CD4-positive, alpha-beta memory T cell (primary cell): Measurements from ENCODE around the gene DOCK3. TPM values are rescaled to one million over a fixed set of nuclear protein-coding genes. Genes with fewer than 3 reads are reported as not detected.

Experiments
- CTCF ChIA-PET: fragments of 350-600 bp; sonication (Branson Sonifier 250); formaldehyde crosslinking; loops from one replicate; lab custom pipeline; 2021; ENCODE audit warnings: inconsistent platforms; ENCODE audit not compliant: partially characterized antibody; lab: Charles Lee
- POLR2A ChIA-PET: fragments of 350-600 bp; sonication (Branson Sonifier 250); formaldehyde crosslinking; loops from one replicate; lab custom pipeline; 2021; ENCODE audit not compliant: partially characterized antibody; lab: Charles Lee
- DNase-seq, 5 donors: peaks; one replicate each; pipeline versions ENCODE4 v3.0.0 to v3.0.0-alpha.2; 2020 to 2022; ENCODE audit warnings: mixed read lengths in 1 of 5
- H3K27ac ChIP-seq: one replicate; pipeline ENCODE4 v1.7.0; 2013; ENCODE audit warnings: low read depth, low read length
- H3K27me3 ChIP-seq: 2 replicates; pipeline ENCODE4 v1.7.0; 2013; ENCODE audit warnings: mild to moderate bottlenecking, low read length, moderate library complexity; ENCODE audit not compliant: insufficient read depth
- H3K36me3 ChIP-seq: 2 replicates; pipeline ENCODE4 v1.7.0; 2013; ENCODE audit warnings: mild to moderate bottlenecking, low read length, moderate library complexity; ENCODE audit not compliant: insufficient read depth
- H3K4me1 ChIP-seq: 2 replicates; pipeline ENCODE4 v1.7.0; 2013; ENCODE audit warnings: mild to moderate bottlenecking, low read length, moderate library complexity; ENCODE audit not compliant: insufficient read depth
- H3K4me3 ChIP-seq, 2 donors: one replicate each; pipeline ENCODE4 v1.7.0; 2013; ENCODE audit warnings: low read length in 2 of 2, mild to moderate bottlenecking in 1 of 2
- H3K9me3 ChIP-seq, 2 donors: one replicate each; pipeline ENCODE4 v1.7.0; 2013; ENCODE audit warnings: low read length in 2 of 2, control low read depth in 1 of 2; ENCODE audit not compliant: control insufficient read depth in 1 of 2
- H3K27ac Mint-ChIP-seq, 7 donors: one replicate each; pipeline ENCODE4 v1.8.0; 2020 to 2021; ENCODE audit warnings: mixed read lengths in 7 of 7, mild to moderate bottlenecking in 6 of 7, inconsistent platforms in 3 of 7, moderate library complexity in 3 of 7
- H3K27me3 Mint-ChIP-seq, 2 donors: one replicate each; pipeline ENCODE4 v1.8.0; 2020 to 2021; ENCODE audit warnings: mixed read lengths in 2 of 2
- H3K36me3 Mint-ChIP-seq, 2 donors: one replicate each; pipeline ENCODE4 v1.8.0; 2020 to 2021; ENCODE audit warnings: mixed read lengths in 2 of 2, inconsistent platforms in 1 of 2, mild to moderate bottlenecking in 1 of 2
- H3K4me1 Mint-ChIP-seq, 4 donors: one replicate each; pipeline ENCODE4 v1.8.0; 2020 to 2021; ENCODE audit warnings: mixed read lengths in 4 of 4, mild to moderate bottlenecking in 1 of 4
- H3K4me3 Mint-ChIP-seq, 8 donors: one replicate each; pipeline ENCODE4 v1.8.0; 2020 to 2021; ENCODE audit warnings: mixed read lengths in 8 of 8, mild to moderate bottlenecking in 7 of 8, moderate library complexity in 6 of 8, inconsistent platforms in 3 of 8
- H3K9me3 Mint-ChIP-seq, 8 donors: one replicate each; pipeline ENCODE4 v1.8.0; 2020 to 2021; ENCODE audit warnings: mixed read lengths in 8 of 8, mild to moderate bottlenecking in 5 of 8, inconsistent platforms in 3 of 8, moderate library complexity in 1 of 8
- intact Hi-C: fragments of 100-400 bp; cut with micrococcal nuclease; formaldehyde crosslinking; loops from one replicate; pipeline ENCODE4 v1.15.1; 2023
- polyA plus RNA-seq, 2 donors: library from polyadenylated mRNA; unstranded; fragments of 300-500 nt; fragmentation: Illumina TruSeq; gene quantifications; one replicate each; pipeline ENCODE4 v1.2.3, GENCODE V29; 2021
- total RNA-seq, 2 experiments: library from RNA; stranded (reverse); gene quantifications; one replicate each; pipeline ENCODE4 v1.2.3, GENCODE V29; 2021

Gene DOCK3
- total and polyA plus RNA-seq, 4 experiments from 2014 or later, result 0.04 to 2.6 (median 1.3) TPM

DNA sequence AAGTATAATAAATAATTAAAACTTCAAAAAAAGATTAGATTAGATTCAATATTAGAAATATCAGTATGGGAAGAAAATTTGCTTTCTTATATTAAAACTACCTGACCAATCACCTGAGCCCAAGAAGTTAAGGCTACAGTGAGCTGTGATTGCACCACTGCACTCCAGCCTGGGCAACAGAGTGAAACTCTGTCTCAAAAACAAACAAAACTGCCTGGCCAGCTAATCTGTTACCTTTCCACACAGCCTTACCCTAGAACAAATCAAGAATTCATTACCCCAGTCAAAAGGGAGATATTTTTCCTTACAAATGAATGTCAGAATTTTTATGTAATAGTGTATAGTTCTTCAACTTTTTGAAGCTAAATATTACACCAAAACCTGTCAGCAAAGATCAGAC, 593.4 kb downstream of the DOCK3 start:
- no peaks in the 10 kb centered on the region for H3K9me3 ChIP-seq
- Mint-ChIP-seq H3K4me3 (no peak overlapping the region), H3K36me3 (peaks cover 1 to 4% of the 10 kb centered on the region in 2 donors), H3K27ac (no peak overlapping the region), H3K9me3 (peaks cover 0 to 17% (median 10%) of the 10 kb centered on the region in 8 donors), H3K4me1 (peaks cover 12 to 23% (median 14%) of the 10 kb centered on the region in 4 donors), H3K27me3 (peaks cover 1 to 4% of the 10 kb centered on the region in 2 donors)
- intact Hi-C loops, result no loop called here
- H3K36me3 ChIP-seq, result no peaks in the 10 kb centered on the region
- H3K4me1 ChIP-seq, result peaks cover 24% of the 10 kb centered on the region
- H3K27me3 ChIP-seq, result no peaks in the 10 kb centered on the region
- CTCF ChIA-PET, result no interaction called here
- H3K4me3 ChIP-seq, result no peak overlapping the region
- no peak for DNase-seq
- H3K27ac ChIP-seq, result no peak overlapping the region
- POLR2A ChIA-PET, result no interaction called here

DNA sequence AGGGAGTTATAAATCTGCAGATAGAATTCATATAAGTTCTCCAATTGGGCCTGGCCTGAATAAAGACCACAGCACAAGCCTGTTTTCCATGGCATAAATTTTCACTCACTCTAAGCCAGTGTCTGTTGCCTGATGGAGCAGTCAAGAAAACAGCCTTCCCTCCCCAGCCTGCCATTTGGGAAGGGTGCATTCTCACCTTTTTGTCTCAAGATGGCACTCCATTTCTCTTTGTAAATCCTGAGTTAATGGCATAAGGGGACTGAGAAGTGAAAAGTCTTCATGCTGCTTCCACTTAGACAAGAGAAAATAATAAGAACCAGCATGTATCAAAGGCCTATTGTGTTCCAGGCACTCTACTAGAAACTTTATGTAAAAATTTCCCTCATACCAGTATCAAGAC, 594.7 kb downstream of the DOCK3 start:
- CTCF ChIA-PET, result interaction anchor here (1.0 kb wide), 1 partner anchor 298 kb away, joined by 4 read pairs; no protein-coding TSS in a partner anchor
- intact Hi-C loops, result no loop called here
- Histone ChIP-seq H3K27me3 (no peaks in the 10 kb centered on the region), H3K4me3 (no peak overlapping the region), H3K27ac (no peak overlapping the region), H3K4me1 (peaks cover 24% of the 10 kb centered on the region), H3K36me3 (no peaks in the 10 kb centered on the region), H3K9me3 (no peaks in the 10 kb centered on the region)
- peak overlapping the region in 1 of 7 donors; percentile 16 for H3K27ac Mint-ChIP-seq
- POLR2A ChIA-PET, result no interaction called here
- peaks cover 12 to 23% (median 14%) of the 10 kb centered on the region in 4 donors for H3K4me1 Mint-ChIP-seq
- DNase-seq, result no peak
- H3K36me3 Mint-ChIP-seq, result no peaks in the 10 kb centered on the region
- peaks cover 0 to 17% (median 8%) of the 10 kb centered on the region in 8 donors for H3K9me3 Mint-ChIP-seq
- H3K4me3 Mint-ChIP-seq, result no peak overlapping the region
- H3K27me3 Mint-ChIP-seq, result peaks cover 0 to 1% of the 10 kb centered on the region in 2 donors

DNA sequence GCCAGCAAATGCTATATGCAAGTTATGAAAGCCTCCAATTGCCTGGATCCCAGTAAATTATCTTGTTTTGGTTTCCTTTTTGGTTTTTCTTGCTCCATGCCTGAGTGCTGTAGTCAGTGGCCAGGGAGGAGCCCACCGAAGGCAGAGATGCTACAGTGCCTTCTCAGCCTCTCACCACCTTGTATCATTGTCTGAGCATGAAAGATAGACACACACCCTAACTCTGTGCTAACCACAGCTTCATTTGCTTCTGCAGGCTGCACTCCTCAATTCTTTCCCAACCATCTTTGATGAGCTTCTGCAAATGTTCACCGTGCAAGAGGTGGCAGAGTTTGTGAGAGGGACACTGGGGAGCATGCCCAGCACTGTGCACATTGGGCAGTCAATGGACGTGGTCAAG, 595.8 kb downstream of the DOCK3 start:
- no peak overlapping the region for H3K4me3 ChIP-seq
- no peaks in the 10 kb centered on the region for H3K36me3 ChIP-seq
- H3K9me3 ChIP-seq, result no peaks in the 10 kb centered on the region
- peaks cover 14 to 23% (median 15%) of the 10 kb centered on the region in 4 donors for H3K4me1 Mint-ChIP-seq
- H3K27me3 ChIP-seq, result no peaks in the 10 kb centered on the region
- H3K9me3 Mint-ChIP-seq, result peaks cover 0 to 12% (median 6%) of the 10 kb centered on the region in 8 donors
- intact Hi-C loops, result no loop called here
- no peak for DNase-seq
- H3K4me1 ChIP-seq, result peaks cover 24% of the 10 kb centered on the region
- H3K27me3 Mint-ChIP-seq, result no peaks in the 10 kb centered on the region
- peak overlapping the region in 5 of 7 donors; percentile 3 to 93 (median 68) for H3K27ac Mint-ChIP-seq
- POLR2A ChIA-PET, result no interaction called here
- H3K4me3 Mint-ChIP-seq, result peak overlapping the region; percentile 16 to 82 (median 57)
- CTCF ChIA-PET, result no interaction called here
- no peak overlapping the region for H3K27ac ChIP-seq
- no peaks in the 10 kb centered on the region for H3K36me3 Mint-ChIP-seq

DNA sequence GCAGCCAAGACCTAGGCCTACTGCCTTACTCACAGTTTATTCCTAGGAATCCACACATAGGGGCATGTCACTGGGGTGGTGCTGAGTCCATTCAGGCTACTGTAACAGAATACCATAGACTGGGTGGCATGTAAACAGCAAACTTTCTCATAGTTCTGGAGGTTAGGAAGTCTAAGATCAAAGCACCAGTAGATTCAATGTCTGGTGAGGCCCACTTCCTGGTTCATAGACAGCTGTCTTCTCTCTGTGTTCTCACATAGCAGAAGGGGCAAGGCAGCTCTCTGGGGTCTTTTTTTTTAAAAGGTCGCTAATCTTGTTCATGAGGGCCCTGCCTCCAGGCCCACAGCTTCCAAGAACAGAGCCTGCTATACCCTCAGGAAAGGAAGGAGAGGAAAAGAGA, 596.4 kb downstream of the DOCK3 start:
- no peaks in the 10 kb centered on the region for H3K9me3 ChIP-seq
- Mint-ChIP-seq H3K36me3 (no peaks in the 10 kb centered on the region), H3K27ac (peak overlapping the region; percentile 3 to 93 (median 79)), H3K27me3 (no peaks in the 10 kb centered on the region), H3K9me3 (peaks cover 0 to 8% (median 1%) of the 10 kb centered on the region in 8 donors), H3K4me3 (peak overlapping the region; percentile 16 to 82 (median 56)), H3K4me1 (peaks cover 14 to 23% (median 15%) of the 10 kb centered on the region in 4 donors)
- H3K4me3 ChIP-seq, result no peak overlapping the region
- DNase-seq, result peak in 3 of 5 donors; percentile 10 to 17 (median 16)
- no peak overlapping the region for H3K27ac ChIP-seq
- H3K36me3 ChIP-seq, result no peaks in the 10 kb centered on the region
- POLR2A ChIA-PET, result no interaction called here
- H3K27me3 ChIP-seq, result no peaks in the 10 kb centered on the region
- intact Hi-C loops, result no loop called here
- peaks cover 24% of the 10 kb centered on the region for H3K4me1 ChIP-seq
- CTCF ChIA-PET, result interaction anchor here (0.9 kb wide), 1 partner anchor 655 kb away, joined by 3 read pairs; no protein-coding TSS in a partner anchor

DNA sequence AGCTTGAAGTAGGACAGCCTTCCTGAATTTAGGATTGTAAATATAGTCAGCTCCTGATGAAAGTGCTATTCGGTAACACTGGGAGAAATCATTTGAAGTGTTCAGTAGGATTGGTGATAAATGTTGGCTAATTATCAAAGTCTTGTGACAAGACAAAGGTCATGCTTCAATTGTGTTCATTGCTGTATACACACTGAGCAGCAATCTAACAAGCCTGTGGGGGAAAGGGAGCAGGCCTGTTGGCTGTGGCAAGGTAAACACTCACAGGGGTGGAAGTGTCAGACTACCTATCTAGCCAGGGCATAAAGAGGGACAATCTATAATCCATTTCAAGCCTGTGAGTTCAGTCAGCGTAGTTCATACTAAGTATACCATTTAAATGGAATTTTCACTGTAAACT, 599.3 kb downstream of the DOCK3 start:
- peaks cover 0 to 1% of the 10 kb centered on the region in 2 donors for H3K27me3 Mint-ChIP-seq
- Histone ChIP-seq H3K36me3 (no peaks in the 10 kb centered on the region), H3K27ac (no peak overlapping the region), H3K4me1 (peaks cover 24% of the 10 kb centered on the region), H3K9me3 (no peaks in the 10 kb centered on the region), H3K4me3 (no peak overlapping the region), H3K27me3 (no peaks in the 10 kb centered on the region)
- no peak overlapping the region for H3K27ac Mint-ChIP-seq
- H3K36me3 Mint-ChIP-seq, result no peaks in the 10 kb centered on the region
- intact Hi-C loops, result no loop called here
- POLR2A ChIA-PET, result no interaction called here
- no peaks in the 10 kb centered on the region for H3K9me3 Mint-ChIP-seq
- CTCF ChIA-PET, result interaction anchor here (3.7 kb wide), 1 partner anchor 302 kb away, joined by 14 read pairs; no protein-coding TSS in a partner anchor
- DNase-seq, result no peak
- H3K4me1 Mint-ChIP-seq, result peaks cover 14 to 23% (median 15%) of the 10 kb centered on the region in 4 donors
- H3K4me3 Mint-ChIP-seq, result no peak overlapping the region

DNA sequence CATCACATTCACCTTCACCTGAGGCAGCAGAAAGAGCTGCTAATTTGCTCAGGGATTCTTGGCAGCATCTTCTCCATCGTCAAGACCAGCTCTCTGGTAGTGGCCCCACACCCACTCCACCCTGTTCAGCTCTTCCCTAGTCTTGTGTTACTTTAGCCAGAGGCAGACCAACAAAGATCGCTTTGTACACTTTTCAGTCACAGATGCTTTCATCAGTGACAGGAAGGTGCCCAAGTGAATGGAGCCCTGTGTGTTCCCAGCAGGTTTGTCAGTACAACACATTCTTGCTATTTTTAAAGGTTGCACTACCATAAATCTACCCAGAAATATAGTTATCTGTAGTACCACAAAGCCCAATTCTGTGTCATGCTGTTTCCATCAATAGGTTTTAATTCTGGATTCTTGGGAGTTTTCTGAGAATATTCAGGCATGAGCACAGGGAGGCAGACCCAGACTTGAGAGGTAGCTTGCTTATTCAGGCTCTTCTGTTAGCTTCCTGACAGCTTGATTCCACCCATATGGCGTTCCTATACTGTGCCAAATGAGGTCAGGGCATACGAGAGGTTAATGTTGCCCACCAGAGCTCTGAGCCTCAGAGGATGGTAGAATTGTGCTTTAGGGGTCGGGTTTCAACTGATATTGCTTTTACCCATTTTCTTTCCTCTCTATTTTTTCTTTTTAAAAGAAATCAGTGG, 600.5 kb downstream of the DOCK3 start:
- CTCF ChIA-PET, result interaction anchor here (3.7 kb wide), 1 partner anchor 303 kb away, joined by 14 read pairs; no protein-coding TSS in a partner anchor
- intact Hi-C loops, result no loop called here

DNA sequence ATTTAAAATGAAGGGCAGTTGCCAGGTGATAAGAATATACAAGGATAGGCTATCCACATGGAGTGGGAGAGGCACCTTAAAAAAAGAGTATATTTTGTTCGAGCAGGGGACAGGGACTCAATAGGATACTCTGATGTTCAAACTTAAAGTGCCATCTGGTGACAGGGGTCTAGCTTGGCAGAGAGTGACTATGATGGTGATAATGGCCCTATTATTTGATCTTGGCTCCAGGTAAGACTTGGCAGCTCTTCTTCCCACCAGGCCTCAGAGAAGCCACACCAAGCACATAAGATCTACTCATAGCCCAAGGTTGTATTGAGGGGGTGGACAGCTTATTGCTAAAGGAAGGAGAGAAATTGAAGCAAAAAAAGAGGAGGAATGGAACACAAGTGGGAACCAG, 601.3 kb downstream of the DOCK3 start:
- POLR2A ChIA-PET, result no interaction called here
- H3K27ac Mint-ChIP-seq, result peak overlapping the region in 1 of 7 donors; percentile 14

More for the DNA sequence above, 600.5 kb downstream of the DOCK3 start:
- Mint-ChIP-seq H3K9me3 (no peaks in the 10 kb centered on the region), H3K27me3 (peaks cover 0 to 1% of the 10 kb centered on the region in 2 donors), H3K27ac (peak overlapping the region in 2 of 7 donors; percentile 76 to 77), H3K4me3 (no peak overlapping the region), H3K36me3 (no peaks in the 10 kb centered on the region), H3K4me1 (peaks cover 12 to 15% (median 13%) of the 10 kb centered on the region in 4 donors)
- H3K4me1 ChIP-seq, result peaks cover 17% of the 10 kb centered on the region
- no peak overlapping the region for H3K4me3 ChIP-seq
- DNase-seq, result no peak
- H3K27me3 ChIP-seq, result no peaks in the 10 kb centered on the region
- H3K9me3 ChIP-seq, result no peaks in the 10 kb centered on the region
- POLR2A ChIA-PET, result interaction anchor here (0.7 to 1.0 kb wide), 2 partner anchors 18 to 659 kb away, joined by 3 read pairs; no protein-coding TSS in a partner anchor
- H3K27ac ChIP-seq, result no peak overlapping the region
- H3K36me3 ChIP-seq, result no peaks in the 10 kb centered on the region

More for the DNA sequence above, 601.3 kb downstream of the DOCK3 start:
- H3K4me1 Mint-ChIP-seq, result peaks cover 5 to 7% (median 5%) of the 10 kb centered on the region in 4 donors
- Histone ChIP-seq H3K4me3 (no peak overlapping the region), H3K27ac (no peak overlapping the region), H3K36me3 (no peaks in the 10 kb centered on the region), H3K9me3 (no peaks in the 10 kb centered on the region), H3K4me1 (peaks cover 9% of the 10 kb centered on the region), H3K27me3 (no peaks in the 10 kb centered on the region)
- no peaks in the 10 kb centered on the region for H3K9me3 Mint-ChIP-seq
- H3K36me3 Mint-ChIP-seq, result no peaks in the 10 kb centered on the region
- peak in 1 of 5 donors; percentile 2 for DNase-seq
- H3K4me3 Mint-ChIP-seq, result no peak overlapping the region
- intact Hi-C loops, result loop anchor here (2.0 kb wide), 1 partner anchor 305 kb away; no protein-coding TSS in a partner anchor
- CTCF ChIA-PET, result interaction anchor here (3.7 kb wide), 1 partner anchor 304 kb away, joined by 14 read pairs; no protein-coding TSS in a partner anchor
- H3K27me3 Mint-ChIP-seq, result peaks cover 0 to 1% of the 10 kb centered on the region in 2 donors
